Suppressor macrophage (primary cell): ENCODE data around the gene FRMD4A.

Source experiments
- DNase-seq, 4 experiments: peaks; one replicate each; pipeline ENCODE4 v3.0.0-alpha.2; 2020 to 2022

The FRMD4A gene

DNA sequence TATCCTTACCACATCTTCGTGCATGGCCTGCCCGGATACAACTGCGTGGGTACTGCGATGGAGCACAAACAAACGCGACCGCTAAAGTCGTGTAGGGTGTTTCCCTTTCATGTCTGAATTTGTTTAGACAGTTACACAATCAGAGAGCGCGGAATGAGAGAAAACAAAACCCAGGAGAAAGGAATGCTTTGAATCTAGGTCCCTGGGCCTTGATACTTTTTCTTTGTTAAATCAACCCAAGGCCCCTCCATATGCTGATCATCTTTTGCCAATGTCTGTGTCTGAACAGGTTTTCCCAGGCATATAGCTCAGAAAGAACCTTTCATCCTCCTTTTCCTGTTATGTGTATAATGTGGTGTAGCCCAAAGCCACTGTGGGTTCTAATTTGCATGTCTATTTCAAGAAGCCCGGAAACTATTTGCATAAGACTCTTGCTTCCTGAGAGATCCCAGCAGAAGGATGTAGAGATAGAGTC lies 145.8 kb downstream of the FRMD4A start:
- peak; percentile 29 to 69 (median 35) for DNase-seq

DNA sequence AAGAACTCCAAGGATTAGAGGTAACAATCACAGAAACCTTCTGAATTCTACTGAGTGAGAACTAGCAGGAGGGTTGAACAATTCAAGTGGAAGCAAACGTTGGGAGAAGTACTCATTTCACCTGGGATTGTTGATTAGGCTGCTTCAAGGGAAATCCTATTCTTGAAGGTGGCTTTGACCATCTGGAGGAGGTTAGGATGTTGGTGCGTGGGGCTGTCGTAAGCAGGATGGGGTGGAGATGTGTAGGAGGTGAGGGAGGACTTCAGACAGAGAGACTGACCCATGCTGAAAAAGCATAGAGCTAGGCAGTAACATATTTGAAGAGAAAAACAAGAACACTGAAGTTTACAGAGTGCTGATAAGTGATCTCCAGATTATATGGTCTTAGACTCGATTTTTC lies 147.9 kb downstream of the FRMD4A start:
- no peak for DNase-seq

- DNase-seq, result no peak
These were observed 149.2 kb downstream of the FRMD4A start for GRCh38 chr10:14181567-14181936.

DNA sequence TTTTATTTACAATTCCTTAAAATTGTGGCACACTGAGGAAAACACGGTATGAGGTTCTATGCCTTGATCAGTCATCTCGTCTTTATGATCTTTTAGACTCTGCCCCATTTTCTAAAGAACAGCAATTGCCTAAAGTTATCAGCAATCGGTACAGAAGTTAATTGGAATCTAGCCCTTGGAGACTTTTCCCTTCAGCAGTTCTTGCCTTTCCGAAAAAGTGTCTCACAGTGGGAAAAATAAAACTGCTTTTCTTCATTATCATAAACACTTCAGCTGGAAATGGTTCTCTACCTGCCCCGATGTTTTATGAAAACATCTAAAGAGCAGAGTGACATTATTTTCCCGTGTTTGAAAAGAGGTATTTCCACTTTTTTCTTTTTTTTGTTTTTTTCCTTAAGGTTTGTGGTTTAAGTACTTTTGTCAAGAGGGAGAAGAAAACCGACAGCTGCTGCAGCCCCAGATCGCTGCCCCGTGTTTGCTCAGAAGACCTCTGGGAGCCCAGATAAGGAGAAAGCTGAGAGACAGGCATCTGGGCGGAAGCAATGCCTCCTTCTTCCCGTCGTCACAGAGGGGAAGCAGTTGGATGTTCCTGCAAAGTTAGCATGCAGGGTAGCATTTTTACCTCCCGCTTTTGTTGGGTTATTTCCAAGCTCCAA lies 149.7 kb downstream of the FRMD4A start:
- peak in 2 of 4 experiments; percentile 5 to 9 for DNase-seq

- DNase-seq, result peak; percentile 5 to 68 (median 36)
These were observed 151.5 kb downstream of the FRMD4A start for GRCh38 chr10:14179251-14179650.

GRCh38 chr10:14173706-14174594 lies 156.8 kb downstream of the FRMD4A start:
- no peak for DNase-seq

DNA sequence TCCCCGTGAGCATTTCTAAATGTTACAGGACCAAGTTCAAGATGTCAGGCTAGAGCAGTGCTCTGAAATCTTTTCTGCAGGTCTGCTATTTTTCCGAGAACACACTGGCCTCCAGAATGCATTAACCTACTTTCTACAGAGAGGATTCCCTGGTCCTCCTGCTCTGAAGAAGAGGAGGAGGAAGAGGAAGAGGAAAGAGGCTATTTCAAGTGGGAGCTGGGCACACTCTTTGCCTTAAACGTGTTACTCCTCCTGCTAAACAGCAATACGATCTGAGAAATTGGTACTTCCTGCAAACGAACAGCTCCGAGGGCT lies 157.4 kb downstream of the FRMD4A start:
- peak in 1 of 4 experiments; percentile 7 for DNase-seq

- DNase-seq, result no peak
These were observed 158.3 kb downstream of the FRMD4A start for GRCh38 chr10:14172336-14172950.

GRCh38 chr10:14171336-14171735 lies 159.4 kb downstream of the FRMD4A start:
- no peak for DNase-seq

- DNase-seq, result no peak
These were observed 167.2 kb downstream of the FRMD4A start for GRCh38 chr10:14163377-14164086.

GRCh38 chr10:14162629-14163344 lies 167.9 kb downstream of the FRMD4A start:
- no peak for DNase-seq

DNA sequence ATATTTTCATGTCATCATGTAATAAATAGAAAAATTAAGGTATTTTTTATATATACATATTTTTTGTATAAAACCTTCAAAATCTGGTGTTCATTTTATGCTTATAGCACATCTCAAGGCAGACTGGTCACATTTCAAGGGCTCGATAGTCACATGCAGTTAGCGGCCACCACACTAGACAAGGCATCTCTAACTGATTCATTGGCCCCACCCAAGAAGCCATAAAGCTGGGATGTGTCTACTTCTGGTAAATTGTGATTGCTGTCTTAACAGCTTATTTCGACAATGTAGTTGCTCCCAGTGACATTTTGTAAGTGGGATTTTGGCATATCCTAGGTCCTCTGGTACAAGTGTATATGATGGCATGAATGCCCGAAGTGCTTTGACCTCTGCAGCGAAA lies 168.7 kb downstream of the FRMD4A start:
- DNase-seq, result no peak

- no peak for DNase-seq
These were observed 170.4 kb downstream of the FRMD4A start for GRCh38 chr10:14160299-14160698.

DNA sequence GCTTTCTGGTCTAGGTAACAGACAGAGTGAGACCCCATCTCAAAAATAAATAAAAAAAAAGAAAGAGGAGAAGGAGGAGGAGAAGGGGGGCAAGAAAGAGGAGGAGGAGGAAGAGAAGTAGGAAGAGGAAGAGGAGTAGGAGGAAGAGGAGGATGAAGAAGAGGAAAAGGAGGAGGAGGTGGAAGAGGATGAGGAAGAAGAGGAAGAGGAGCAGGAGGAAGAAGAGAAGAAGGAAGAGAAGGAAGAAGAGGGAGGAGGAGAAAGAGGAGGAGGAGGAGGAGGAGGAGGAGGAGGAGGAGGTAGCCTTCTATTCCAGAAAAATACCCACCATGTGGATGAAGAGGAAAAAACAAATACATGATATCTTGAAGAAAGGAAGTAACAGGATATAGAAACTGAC lies 172.1 kb downstream of the FRMD4A start:
- DNase-seq, result no peak

DNA sequence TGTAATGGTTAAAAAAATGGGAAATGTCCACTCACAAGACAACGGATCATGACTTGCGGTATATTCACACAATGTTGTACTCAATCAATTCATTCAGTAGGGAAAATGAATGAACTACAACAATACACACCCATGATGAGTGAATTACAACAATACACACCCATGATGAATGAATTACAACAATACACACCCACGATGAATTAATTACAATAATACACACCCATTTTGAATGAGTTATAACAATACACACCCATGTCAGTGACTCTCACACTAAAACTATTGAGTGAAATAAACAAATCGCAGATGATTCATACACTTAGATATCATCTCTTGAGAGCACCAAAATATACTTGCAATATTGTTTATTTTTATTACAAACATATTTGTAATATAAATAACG lies 174.6 kb downstream of the FRMD4A start:
- DNase-seq, result no peak

DNA sequence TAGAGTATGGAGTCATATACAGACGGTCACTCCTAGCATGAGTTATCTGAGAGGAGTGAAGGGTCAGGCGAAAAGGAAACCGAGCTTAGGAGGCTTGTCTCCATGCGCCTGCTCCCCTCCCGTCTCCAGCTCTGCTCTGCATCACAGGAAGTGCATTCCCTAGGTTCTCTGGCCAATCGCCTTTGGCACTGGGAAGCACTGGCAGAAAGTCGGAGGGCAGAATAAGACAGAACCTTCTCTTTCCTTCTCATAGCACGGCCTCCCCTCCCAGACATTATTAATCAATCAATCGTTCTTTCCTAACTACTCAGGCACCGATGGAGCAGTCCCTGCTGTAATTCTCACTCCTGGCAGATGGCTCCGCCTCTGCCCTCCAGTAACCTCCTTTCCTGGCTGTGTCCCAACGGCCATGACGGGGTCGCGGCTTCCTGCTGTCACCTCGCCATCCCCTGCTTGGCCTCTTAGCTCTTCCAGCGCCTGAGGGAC lies 177.1 kb downstream of the FRMD4A start:
- no peak for DNase-seq

- DNase-seq, result no peak
These were observed 179.2 kb downstream of the FRMD4A start for GRCh38 chr10:14151571-14151970.

- no peak for DNase-seq
These were observed 180.2 kb downstream of the FRMD4A start for GRCh38 chr10:14150526-14150925.

GRCh38 chr10:14146501-14146900 lies 184.2 kb downstream of the FRMD4A start:
- DNase-seq, result no peak

DNA sequence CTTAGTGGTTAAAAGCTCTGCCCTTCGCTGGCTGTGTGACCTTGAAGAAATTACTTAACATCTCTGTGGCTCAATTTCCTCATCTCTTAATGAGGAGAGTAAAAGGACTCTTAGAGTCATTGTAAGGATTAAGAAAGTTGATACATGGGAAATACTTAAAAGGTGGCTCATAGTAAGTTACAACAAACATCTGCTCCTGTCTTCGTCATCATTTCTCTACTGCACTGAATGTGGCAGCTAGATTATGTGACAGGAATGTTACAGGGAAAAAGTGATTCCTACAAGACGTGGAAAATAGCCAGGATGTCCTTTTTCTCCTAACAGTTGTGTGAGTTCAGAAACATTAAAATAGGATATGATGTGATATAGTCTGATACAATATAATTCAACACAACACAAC lies 184.7 kb downstream of the FRMD4A start:
- DNase-seq, result no peak

DNA sequence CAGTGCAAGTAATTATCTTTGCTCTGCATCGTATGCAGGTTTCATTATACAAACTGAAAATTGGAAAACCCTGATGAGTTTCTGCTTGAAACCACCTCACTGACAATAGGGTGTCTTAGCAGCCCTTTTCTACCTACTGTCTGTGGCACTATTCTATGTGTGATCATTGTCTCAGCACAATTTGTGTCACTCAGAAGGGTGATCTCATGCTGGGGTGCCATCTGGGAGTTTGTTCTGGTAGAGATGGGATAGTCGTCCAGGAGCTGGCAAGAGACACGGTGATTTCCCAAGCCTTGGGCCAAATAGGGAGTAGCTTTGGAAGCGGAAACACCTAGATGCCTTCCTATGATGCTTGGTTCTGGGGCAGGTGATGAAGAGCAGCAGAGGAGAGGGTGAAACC lies 186.3 kb downstream of the FRMD4A start:
- DNase-seq, result no peak

DNA sequence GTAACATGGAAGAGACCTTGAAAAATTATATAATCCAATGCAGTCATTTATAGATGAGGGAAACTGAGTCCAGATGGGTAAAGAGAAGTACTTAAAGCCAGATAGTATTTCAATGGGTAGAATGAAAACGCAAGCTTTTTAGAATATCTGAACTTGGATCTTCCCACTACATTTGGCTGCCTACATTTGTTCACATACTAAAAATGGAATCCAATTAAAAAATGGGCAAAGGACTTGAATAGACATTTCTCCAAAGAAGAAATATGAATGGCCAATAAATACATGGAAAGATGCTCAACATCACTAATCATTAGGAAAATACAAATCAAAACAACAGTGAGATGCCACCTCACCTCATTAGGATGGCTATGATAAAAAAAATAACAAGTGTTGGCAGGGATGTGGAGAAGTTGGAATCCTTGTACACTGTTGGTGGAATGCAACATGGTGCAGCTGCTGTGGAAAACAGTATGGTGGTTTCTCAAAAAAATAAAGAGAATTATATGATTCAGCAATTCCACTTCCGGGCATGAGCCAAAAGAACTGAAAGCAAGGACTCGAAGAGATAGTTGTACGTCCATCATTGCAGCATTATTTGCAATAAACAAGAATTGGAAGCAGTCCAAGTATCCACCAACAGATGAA lies 188.0 kb downstream of the FRMD4A start:
- DNase-seq, result no peak
